Lower leg skin (tissue), 4 donors: ENCODE measurements around the gene PRM3. TPM values are rescaled to one million over a fixed set of nuclear protein-coding genes. Genes with fewer than 3 reads are reported as not detected.

Source experiments
- DNase-seq, 2 donors: peaks; one replicate each; pipeline ENCODE4 v3.0.0-alpha.2; 2019; ENCODE audit warnings: low spot score in 2 of 2
- H3K4me3 ChIP-seq: fragments of 200-600 bp; sonication (generic); 2 replicates; pipeline ENCODE4 v1.5.1; 2017; ENCODE audit warnings: mild to moderate bottlenecking, low read depth; ENCODE audit not compliant: poor library complexity, severe bottlenecking
- POLR2A ChIP-seq, 2 donors: fragments of 450-650 bp; IDR thresholded peaks; one replicate each; pipeline ENCODE4 v1.6.1; 2016 to 2017; ENCODE audit warnings: antibody characterized with exemption in 2 of 2, mild to moderate bottlenecking in 1 of 2, moderate library complexity in 1 of 2
- WGBS, 2 donors: methylation state at CpG; one replicate each; pipeline ENCODE4 v1.1.5; 2018; 5-methylcytosine and 5-hydroxymethylcytosine counted together
- intact Hi-C: fragments of 100-400 bp; cut with DNase I; formaldehyde crosslinking; loops from one replicate; pipeline ENCODE4 v1.15.0; 2023; ENCODE audit warnings: low total_unique reads
- total RNA-seq, 4 donors: library from RNA; depleted of rRNA; stranded (reverse); fragments of >200 nt; gene quantifications; one replicate each; pipeline ENCODE4 v1.1.0, GENCODE V29; 2016
- TF ChIP-seq, protein P1 (sequence below), 3 donors: fragments of 450-650 bp; IDR thresholded peaks; one replicate each; pipeline ENCODE4 v1.5.1; 2016; ENCODE audit warnings: antibody characterized with exemption in 3 of 3, mild to moderate bottlenecking in 3 of 3, moderate library complexity in 2 of 3

PRM3 gene
- total RNA-seq, 4 donors from 2014 or later: not detected

DNA sequence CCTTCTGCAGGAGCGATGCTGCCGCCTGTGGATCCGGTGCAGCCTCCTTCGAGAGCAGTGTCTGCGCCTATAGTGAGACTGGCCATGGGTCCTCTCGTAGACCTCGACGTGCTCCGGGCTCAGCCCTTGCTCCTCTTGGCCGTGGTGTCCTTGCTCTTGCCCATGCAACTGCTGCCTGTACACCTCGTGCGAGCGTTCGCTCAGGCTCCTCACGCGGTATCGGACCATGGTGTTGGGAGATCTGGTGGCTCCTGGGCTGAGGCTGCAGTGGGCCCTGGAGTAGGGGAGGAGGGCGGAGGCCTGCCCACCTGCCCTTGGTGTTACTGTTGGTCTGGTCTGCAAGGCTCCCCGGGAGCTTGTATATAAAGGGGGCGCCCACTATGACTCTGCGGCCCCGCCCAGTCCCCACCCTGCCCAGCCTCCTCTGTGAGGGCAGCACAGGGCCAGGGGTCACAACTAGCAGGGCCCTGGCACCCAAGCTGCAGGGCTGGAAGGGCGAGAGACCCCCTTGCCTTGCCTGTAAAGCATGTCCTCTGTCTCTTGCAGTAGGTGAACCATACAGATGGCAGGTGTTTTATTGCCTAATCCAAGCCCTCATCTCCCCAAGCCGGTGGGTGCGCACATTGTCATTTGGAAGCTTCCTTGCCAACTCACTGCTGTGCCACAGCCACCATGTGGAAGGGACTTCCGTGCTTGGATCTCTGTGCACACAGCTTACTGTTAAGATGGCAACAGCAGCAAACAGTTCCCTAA lies 2.9 kb upstream of the PRM3 start, which contains the start of gene PRM2:
Gene PRM2 (minus strand): TSS at position 338 of the 753 bp plus-strand sequence. CDS start 110 bp downstream, at position 228.
- no peak for DNase-seq
- TF ChIP-seq POLR2A (IDR thresholded peaks at IDR 0.05): no peak
- TF ChIP-seq, protein P1, sequence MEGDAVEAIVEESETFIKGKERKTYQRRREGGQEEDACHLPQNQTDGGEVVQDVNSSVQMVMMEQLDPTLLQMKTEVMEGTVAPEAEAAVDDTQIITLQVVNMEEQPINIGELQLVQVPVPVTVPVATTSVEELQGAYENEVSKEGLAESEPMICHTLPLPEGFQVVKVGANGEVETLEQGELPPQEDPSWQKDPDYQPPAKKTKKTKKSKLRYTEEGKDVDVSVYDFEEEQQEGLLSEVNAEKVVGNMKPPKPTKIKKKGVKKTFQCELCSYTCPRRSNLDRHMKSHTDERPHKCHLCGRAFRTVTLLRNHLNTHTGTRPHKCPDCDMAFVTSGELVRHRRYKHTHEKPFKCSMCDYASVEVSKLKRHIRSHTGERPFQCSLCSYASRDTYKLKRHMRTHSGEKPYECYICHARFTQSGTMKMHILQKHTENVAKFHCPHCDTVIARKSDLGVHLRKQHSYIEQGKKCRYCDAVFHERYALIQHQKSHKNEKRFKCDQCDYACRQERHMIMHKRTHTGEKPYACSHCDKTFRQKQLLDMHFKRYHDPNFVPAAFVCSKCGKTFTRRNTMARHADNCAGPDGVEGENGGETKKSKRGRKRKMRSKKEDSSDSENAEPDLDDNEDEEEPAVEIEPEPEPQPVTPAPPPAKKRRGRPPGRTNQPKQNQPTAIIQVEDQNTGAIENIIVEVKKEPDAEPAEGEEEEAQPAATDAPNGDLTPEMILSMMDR (IDR thresholded peaks at IDR 0.05): no peak
- intact Hi-C loops: no loop called here
- WGBS, 2 donors: 92 to 94% methylated on average over 24 to 26 of the region's 26 CpGs
- no peak within 1 kb of the TSS for H3K4me3 ChIP-seq

DNA sequence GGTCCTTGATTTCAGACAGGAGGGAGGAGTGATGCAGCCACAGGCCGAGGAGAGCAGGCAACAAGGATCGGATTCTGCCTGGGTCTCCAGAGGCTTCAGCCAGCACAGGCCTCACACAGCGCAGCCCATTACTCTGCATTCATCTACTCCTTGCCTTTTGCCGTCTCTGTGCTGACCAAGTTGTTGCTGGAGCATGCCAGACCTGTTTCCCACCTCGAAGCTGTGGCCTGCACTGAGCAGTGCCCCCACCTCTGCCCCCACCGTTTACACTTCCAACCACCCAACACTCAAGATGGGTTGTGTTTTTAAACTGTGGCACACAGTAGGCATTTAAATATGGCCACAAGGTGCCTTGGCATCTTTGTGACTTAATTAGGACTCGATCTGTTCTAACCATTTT lies 1.5 kb upstream of the PRM3 start:
- DNase-seq: no peak
- H3K4me3 ChIP-seq: no peak overlapping the region
- WGBS, 2 donors: 93 to 96% methylated on average over 7 of the region's 7 CpGs
- intact Hi-C loops: no loop called here
- TF ChIP-seq, protein P1 (IDR thresholded peaks at IDR 0.05): no peak
- TF ChIP-seq POLR2A (IDR thresholded peaks at IDR 0.05): no peak

DNA sequence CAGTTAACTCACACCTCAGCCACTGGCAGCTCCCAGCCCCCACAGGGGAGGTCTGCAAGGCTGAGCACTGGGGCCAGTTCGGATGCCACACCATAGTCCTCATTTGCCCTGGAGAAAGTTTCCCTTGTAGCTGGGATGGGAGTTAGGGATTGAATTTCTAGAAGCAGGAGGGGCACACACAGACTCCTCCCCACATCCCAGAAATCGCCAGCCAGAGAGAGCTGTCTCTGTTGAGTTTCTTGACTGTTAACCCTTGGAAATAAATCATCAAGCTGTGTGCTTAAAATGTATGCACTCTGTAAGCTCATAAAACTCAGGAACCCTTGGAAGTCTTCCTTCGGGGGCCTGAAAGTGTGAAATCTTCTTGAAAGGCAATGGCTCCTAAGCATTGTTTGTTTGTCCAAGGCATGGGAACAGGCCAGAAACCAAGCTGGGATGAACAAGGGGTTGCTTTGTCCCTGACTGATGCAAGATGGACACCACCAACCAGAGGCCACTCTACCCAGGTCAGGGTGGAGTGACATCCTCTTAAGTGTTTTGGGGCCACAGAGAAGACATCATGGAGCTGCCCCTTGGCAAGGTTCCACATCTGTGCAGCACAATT lies 394 bp upstream of the PRM3 start:
- DNase-seq: no peak
- intact Hi-C loops: no loop called here
- no peak overlapping the region for H3K4me3 ChIP-seq
- 69 to 71% methylated on average over 3 of the region's 3 CpGs for WGBS, 2 donors
- TF ChIP-seq, protein P1 (IDR thresholded peaks at IDR 0.05): no peak
- TF ChIP-seq POLR2A (IDR thresholded peaks at IDR 0.05): no peak

DNA sequence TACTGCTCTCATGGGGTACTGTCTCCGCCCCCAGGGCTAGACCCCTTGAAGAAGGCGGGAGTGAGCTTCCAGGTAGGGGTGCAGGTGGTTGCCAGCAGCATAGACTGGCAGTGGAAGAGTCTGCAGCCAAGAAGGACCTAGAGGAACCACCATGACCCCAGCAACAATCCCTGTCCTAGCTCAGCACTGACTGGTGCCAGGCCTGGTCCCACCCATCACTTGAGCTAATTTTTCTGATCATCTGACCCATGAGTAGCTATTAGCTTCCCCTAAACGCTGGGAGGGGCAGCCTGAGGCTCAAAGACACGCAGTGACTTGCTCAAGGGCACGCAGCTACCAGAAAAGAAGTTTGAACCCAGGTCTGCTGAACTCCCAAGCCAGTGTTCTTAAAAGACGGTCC lies 945 bp downstream of the PRM3 start:
- WGBS, 2 donors: 59 to 66% methylated on average over 6 of the region's 6 CpGs
- H3K4me3 ChIP-seq: no peak overlapping the region
- TF ChIP-seq, protein P1 (IDR thresholded peaks at IDR 0.05): no peak
- no peak for TF ChIP-seq POLR2A (IDR thresholded peaks at IDR 0.05)
- intact Hi-C loops: no loop called here
- DNase-seq: no peak

DNA sequence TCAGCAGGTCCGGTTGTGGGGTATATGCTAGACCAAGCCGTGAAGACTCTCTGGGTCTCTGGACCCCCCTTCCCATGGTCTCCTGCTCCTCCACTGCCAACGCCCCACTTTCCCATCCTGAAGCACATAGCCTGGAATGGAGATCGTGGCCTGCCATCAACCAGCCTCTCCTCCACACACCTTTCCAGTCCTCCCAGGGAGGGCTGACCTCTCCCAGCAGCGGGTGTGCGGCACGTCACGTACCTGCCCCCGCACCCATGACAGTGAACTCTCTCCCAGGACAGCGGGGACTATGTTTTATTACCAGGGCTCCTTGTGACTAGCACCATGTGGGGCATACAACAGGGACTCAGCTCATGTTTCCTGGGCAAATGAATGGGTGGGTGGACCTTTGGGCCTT lies 1.8 kb downstream of the PRM3 start:
- TF ChIP-seq POLR2A (IDR thresholded peaks at IDR 0.05): no peak
- TF ChIP-seq, protein P1 (IDR thresholded peaks at IDR 0.05): no peak
- H3K4me3 ChIP-seq: no peak overlapping the region
- WGBS, 2 donors: 96 to 100% methylated on average over 10 of the region's 10 CpGs
- intact Hi-C loops: no loop called here
- no peak for DNase-seq
